Activated T-cell treated with anti-CD3 and anti-CD28 coated beads for 4 hours (primary cell): Measurements from ENCODE around the gene KRTAP10-11.
"Not testable (repeated sequence)": the region's sequence is repeated elsewhere in the genome, so short reads cannot be mapped to it uniquely, and the experiment has no call there.

Experiments used
- DNase-seq: peaks from one replicate; pipeline ENCODE4 v3.0.0-alpha.2; 2020

The KRTAP10-11 gene

GRCh38 chr21:44643741-44644310 lies 2.4 kb upstream of the KRTAP10-11 start:
- no peak for DNase-seq

- DNase-seq, result no peak
These were observed 1.3 kb upstream of the KRTAP10-11 start for GRCh38 chr21:44644878-44645277.

- no peak for DNase-seq
These were observed 973 bp downstream of the KRTAP10-11 start for GRCh38 chr21:44647222-44647552.

- DNase-seq, result no peak
These were observed 2.5 kb downstream of the KRTAP10-11 start for GRCh38 chr21:44648557-44649311.

GRCh38 chr21:44649521-44650100 lies 3.4 kb downstream of the KRTAP10-11 start:
- DNase-seq, result no peak

GRCh38 chr21:44650265-44650972 lies 4.2 kb downstream of the KRTAP10-11 start:
- no peak for DNase-seq

- DNase-seq, result no peak
These were observed 4.9 kb downstream of the KRTAP10-11 start for GRCh38 chr21:44650973-44651675.

GRCh38 chr21:44653123-44653522 lies 6.9 kb downstream of the KRTAP10-11 start:
- no peak for DNase-seq

- no peak for DNase-seq
These were observed 7.7 kb downstream of the KRTAP10-11 start for GRCh38 chr21:44653656-44654575.

- no peak for DNase-seq
These were observed 8.5 kb downstream of the KRTAP10-11 start, which contains the start of gene KRTAP12-4 for GRCh38 chr21:44654576-44655175. Gene KRTAP12-4 (minus strand): TSS chr21:44654659. CDS start chr21:44654614, 45 bp downstream.

- no peak for DNase-seq
These were observed 10.7 kb downstream of the KRTAP10-11 start for GRCh38 chr21:44656868-44657267.

- no peak for DNase-seq
These were observed 11.7 kb downstream of the KRTAP10-11 start, which contains the start of gene KRTAP12-3 for GRCh38 chr21:44657635-44658540. Gene KRTAP12-3 (plus strand): TSS chr21:44657932. CDS start chr21:44657980, 48 bp downstream.

GRCh38 chr21:44658541-44658910 lies 12.3 kb downstream of the KRTAP10-11 start:
- no peak for DNase-seq

- DNase-seq, result no peak
These were observed 12.8 kb downstream of the KRTAP10-11 start for GRCh38 chr21:44658913-44659595.

- not testable (repeated sequence) for DNase-seq
These were observed 15.4 kb downstream of the KRTAP10-11 start for GRCh38 chr21:44661567-44661966.

- DNase-seq, result no peak
These were observed 18.5 kb downstream of the KRTAP10-11 start for GRCh38 chr21:44664691-44665090.

- DNase-seq, result no peak
These were observed 20.4 kb downstream of the KRTAP10-11 start, which contains the start of gene KRTAP12-2 for GRCh38 chr21:44666401-44667320. Gene KRTAP12-2 (minus strand): TSS chr21:44666927. CDS start chr21:44666886, 41 bp downstream.

- DNase-seq, result no peak
These were observed 21.4 kb downstream of the KRTAP10-11 start for GRCh38 chr21:44667612-44668011.
